ENCODE results near the gene C16orf95.

DNA sequence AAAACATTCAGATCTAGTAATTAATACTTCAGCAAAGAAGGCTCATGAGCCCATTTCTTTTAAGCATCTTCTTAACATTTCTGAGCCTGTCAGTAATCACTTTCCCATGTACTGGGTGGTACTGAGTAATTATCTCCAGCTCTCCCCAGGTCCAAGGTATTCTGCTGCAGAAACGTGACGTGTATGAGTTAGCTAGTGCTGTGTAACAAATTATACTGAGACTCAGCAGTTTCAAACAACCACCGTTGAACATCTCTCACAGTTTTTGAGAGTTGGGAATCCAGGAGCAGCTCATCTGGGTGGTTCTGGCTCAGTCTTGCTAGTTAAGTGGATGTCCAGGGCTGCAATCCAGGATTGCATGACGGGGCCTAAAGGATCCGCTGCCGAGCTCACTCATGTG lies 25.2 kb downstream of the C16orf95 start:
- TF ChIP-seq, protein P1, sequence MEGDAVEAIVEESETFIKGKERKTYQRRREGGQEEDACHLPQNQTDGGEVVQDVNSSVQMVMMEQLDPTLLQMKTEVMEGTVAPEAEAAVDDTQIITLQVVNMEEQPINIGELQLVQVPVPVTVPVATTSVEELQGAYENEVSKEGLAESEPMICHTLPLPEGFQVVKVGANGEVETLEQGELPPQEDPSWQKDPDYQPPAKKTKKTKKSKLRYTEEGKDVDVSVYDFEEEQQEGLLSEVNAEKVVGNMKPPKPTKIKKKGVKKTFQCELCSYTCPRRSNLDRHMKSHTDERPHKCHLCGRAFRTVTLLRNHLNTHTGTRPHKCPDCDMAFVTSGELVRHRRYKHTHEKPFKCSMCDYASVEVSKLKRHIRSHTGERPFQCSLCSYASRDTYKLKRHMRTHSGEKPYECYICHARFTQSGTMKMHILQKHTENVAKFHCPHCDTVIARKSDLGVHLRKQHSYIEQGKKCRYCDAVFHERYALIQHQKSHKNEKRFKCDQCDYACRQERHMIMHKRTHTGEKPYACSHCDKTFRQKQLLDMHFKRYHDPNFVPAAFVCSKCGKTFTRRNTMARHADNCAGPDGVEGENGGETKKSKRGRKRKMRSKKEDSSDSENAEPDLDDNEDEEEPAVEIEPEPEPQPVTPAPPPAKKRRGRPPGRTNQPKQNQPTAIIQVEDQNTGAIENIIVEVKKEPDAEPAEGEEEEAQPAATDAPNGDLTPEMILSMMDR (IDR thresholded peaks at IDR 0.05), result no peak
- no peak for TF ChIP-seq POLR2A (IDR thresholded peaks at IDR 0.05)
